ENCODE measurements around the gene LHX3.

LHX3 gene

GRCh38 chr9:136201609-136202453 lies 3.1 kb downstream of the LHX3 start:
- TF ChIP-seq, protein P1, sequence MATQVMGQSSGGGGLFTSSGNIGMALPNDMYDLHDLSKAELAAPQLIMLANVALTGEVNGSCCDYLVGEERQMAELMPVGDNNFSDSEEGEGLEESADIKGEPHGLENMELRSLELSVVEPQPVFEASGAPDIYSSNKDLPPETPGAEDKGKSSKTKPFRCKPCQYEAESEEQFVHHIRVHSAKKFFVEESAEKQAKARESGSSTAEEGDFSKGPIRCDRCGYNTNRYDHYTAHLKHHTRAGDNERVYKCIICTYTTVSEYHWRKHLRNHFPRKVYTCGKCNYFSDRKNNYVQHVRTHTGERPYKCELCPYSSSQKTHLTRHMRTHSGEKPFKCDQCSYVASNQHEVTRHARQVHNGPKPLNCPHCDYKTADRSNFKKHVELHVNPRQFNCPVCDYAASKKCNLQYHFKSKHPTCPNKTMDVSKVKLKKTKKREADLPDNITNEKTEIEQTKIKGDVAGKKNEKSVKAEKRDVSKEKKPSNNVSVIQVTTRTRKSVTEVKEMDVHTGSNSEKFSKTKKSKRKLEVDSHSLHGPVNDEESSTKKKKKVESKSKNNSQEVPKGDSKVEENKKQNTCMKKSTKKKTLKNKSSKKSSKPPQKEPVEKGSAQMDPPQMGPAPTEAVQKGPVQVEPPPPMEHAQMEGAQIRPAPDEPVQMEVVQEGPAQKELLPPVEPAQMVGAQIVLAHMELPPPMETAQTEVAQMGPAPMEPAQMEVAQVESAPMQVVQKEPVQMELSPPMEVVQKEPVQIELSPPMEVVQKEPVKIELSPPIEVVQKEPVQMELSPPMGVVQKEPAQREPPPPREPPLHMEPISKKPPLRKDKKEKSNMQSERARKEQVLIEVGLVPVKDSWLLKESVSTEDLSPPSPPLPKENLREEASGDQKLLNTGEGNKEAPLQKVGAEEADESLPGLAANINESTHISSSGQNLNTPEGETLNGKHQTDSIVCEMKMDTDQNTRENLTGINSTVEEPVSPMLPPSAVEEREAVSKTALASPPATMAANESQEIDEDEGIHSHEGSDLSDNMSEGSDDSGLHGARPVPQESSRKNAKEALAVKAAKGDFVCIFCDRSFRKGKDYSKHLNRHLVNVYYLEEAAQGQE (IDR thresholded peaks at IDR 0.05; ENCODE audit: insufficient replicate concordance, low read depth) = peak; percentile 93
- no peak for TF ChIP-seq GABPA (IDR thresholded peaks at IDR 0.05; ENCODE audit: low read depth)
- no peak overlapping the region for H3K27ac ChIP-seq (replicated peaks)
- no peak overlapping the region for H3K4me3 ChIP-seq (replicated peaks; ENCODE audit: insufficient read depth, low read length)
- peaks cover 68% of the 10 kb centered on the region for H3K27me3 ChIP-seq (ENCODE audit: insufficient read depth, poor library complexity, severe bottlenecking)
- DNase-seq (ENCODE audit: low read depth in 1 of 2, low spot score in 1 of 2) = no peak

DNA sequence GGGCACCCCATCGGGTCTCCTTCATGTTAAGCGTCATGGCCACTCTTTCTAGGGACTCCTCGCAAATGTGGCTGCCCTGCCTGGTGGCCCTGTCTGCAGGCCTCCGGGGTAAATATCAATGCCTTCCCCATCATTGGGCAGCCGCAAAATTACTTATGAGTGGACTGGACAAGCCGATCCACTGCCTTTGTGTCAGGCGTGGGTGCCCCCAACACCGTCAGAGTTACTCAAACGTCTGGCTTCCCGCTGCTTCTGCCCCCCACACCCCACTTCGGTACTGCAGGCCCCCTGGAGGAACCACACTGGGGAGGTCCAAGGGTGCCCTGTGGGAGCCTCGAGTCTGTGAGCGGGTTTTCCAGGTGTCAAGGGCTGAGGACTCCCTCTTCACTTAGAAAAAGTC lies 3.8 kb downstream of the LHX3 start:
- TF ChIP-seq CTCF (IDR thresholded peaks at IDR 0.05; ENCODE audit: insufficient read depth, low read length) (no peak), GABPA (IDR thresholded peaks at IDR 0.05; ENCODE audit: low read depth) (no peak), SPI1 (IDR thresholded peaks at IDR 0.05; ENCODE audit: borderline replicate concordance, low read depth) (no peak), POLR2AphosphoS5 (IDR thresholded peaks at IDR 0.05; ENCODE audit: low read depth) (no peak)
- TF ChIP-seq, protein P1 (IDR thresholded peaks at IDR 0.05; ENCODE audit: insufficient replicate concordance, low read depth) = no peak
- Histone ChIP-seq H3K27me3 (ENCODE audit: insufficient read depth, poor library complexity, severe bottlenecking) (peaks cover 75% of the 10 kb centered on the region), H3K4me3 (replicated peaks; ENCODE audit: insufficient read depth, low read length) (no peak overlapping the region), H3K27ac (replicated peaks) (no peak overlapping the region)
- DNase-seq (ENCODE audit: low read depth in 1 of 2, low spot score in 1 of 2) = no peak

DNA sequence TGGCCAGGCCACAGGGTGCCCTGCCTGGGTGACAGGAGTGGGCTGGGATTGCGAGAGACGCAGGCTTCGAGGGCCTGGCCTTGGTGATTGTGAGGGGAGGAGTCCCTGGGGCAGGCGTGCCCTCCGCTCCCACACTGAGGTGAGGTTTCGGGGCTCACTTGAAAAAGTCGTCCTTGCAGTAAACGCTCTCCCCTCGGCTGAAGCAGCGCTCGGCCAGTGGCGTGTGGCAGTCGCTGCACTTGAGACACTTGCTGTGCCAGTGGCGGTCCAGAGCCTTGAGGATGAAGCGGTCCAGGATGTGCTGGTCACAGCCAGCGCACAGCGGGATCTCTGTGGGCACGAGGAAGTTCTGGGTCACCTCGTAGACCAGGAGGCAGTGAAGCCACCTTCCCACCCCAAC lies 4.5 kb downstream of the LHX3 start:
- Histone ChIP-seq H3K27ac (replicated peaks) (no peak overlapping the region), H3K27me3 (ENCODE audit: insufficient read depth, poor library complexity, severe bottlenecking) (peaks cover 78% of the 10 kb centered on the region), H3K4me3 (replicated peaks; ENCODE audit: insufficient read depth, low read length) (no peak overlapping the region)
- DNase-seq (ENCODE audit: low read depth in 1 of 2, low spot score in 1 of 2) = no peak
- TF ChIP-seq GABPA (IDR thresholded peaks at IDR 0.05; ENCODE audit: low read depth) = no peak
- no peak for TF ChIP-seq SPI1 (IDR thresholded peaks at IDR 0.05; ENCODE audit: borderline replicate concordance, low read depth)
- TF ChIP-seq, protein P1 (IDR thresholded peaks at IDR 0.05; ENCODE audit: insufficient replicate concordance, low read depth) = peak; percentile 44
- no peak for TF ChIP-seq POLR2AphosphoS5 (IDR thresholded peaks at IDR 0.05; ENCODE audit: low read depth)
- no peak for TF ChIP-seq CTCF (IDR thresholded peaks at IDR 0.05; ENCODE audit: insufficient read depth, low read length)
